ENCODE data around the gene NSF.
"Not testable (repeated sequence)": the region's sequence is repeated elsewhere in the genome, so short reads cannot be mapped to it uniquely, and the experiment has no call there.

Gene NSF

GRCh38 chr17:46590157-46591146, at the start of gene NSF:
NSF (plus strand) TSS chr17:46590669; CDS start chr17:46590776, 107 bp downstream.
- not testable (repeated sequence) for DNase-seq

GRCh38 chr17:46548607-46549006, 41.9 kb upstream of the NSF start:
- not testable (repeated sequence) for DNase-seq

DNA sequence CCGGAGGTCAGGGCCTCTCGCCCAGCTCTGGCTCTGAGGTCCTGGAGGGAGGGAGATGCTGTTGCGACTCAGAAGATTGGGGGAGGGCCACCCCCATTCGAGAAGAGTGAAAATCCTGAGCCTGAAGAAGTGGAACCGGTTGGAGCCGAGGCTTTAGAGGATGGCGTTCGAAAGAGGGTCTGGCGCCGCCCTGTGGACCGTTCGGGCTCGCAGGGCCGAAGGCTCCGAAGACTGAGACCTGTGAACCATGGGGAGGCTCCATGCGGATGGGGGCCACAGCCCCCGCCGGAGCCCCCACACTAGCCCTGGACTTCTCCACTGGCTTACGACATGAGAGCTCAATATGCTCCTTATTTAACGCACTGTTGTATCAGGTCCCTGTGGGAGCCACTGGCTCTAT, 31.3 kb upstream of the NSF start:
- DNase-seq: not testable (repeated sequence)

GRCh38 chr17:46560048-46560447, 30.4 kb upstream of the NSF start:
- not testable (repeated sequence) for DNase-seq

DNA sequence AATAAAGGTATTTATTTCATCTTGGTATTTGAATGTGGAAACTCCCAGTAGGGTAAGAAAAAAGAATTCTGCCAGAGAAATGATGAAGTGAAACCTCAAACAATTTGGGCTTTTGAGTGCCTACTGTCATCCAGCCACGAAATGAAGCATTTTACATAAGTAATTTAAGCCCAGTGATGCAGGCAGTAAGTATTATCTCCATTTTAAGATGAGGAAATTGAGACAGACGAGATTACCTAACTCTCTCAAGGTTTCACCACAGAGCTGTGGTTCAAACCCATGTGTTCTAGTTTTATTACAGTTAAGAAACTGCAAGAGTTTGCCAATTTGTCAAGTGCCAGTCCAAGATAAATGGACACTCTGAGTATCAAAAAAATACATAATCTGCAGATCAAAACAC, 24.2 kb upstream of the NSF start:
- DNase-seq: not testable (repeated sequence)

DNA sequence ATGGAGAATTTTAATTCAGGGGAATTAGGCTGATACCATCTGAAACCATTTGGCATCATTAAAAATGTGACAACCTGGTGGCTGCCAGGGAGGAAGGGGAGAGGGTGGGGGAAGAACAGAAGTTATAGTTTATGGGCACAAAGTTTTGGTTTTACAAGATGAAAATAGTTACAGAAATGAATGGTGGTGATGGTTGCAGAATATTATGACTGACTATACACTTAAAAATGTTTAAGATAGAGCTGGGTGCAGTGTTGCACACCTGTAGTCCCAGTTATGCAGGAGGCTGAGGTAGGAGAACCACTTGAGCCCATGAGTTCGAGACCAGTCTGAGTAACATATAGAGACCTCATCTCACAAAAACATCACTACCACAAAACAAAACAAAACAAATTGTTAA, 23.5 kb upstream of the NSF start:
- DNase-seq: not testable (repeated sequence)

- DNase-seq: not testable (repeated sequence)
Observed at GRCh38 chr17:46571796-46572195, 18.7 kb upstream of the NSF start.

GRCh38 chr17:46579083-46580075, 11.1 kb upstream of the NSF start, which contains the start of gene ARL17A:
ARL17A (minus strand) TSS chr17:46579691; CDS start chr17:46576322, 3,369 bp downstream.
- not testable (repeated sequence) for DNase-seq

DNA sequence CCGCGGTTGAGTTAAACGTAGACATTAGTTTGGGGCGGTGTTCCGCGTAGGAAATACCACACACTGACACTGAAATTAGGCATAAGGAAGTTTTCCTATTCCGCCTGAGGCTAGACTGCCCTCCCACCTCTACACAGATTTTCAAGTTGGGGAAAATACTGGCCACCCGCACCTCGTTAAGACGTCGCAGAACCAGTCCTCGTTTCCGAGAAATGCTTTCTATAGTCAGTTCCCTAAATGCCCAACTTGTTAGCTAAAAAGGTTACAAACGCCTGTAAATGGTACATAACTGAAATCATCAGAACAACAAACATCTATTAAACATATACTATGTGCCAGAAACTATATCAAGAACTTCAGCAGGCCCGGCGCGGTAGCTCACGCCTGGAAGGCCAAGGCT, 10.4 kb upstream of the NSF start:
- DNase-seq: not testable (repeated sequence)

GRCh38 chr17:46585444-46585843, 5.0 kb upstream of the NSF start:
- not testable (repeated sequence) for DNase-seq

- DNase-seq: not testable (repeated sequence)
Observed at GRCh38 chr17:46591332-46591731, 863 bp downstream of the NSF start.

- DNase-seq: not testable (repeated sequence)
Observed at GRCh38 chr17:46598344-46598931, 8.0 kb downstream of the NSF start.

DNA sequence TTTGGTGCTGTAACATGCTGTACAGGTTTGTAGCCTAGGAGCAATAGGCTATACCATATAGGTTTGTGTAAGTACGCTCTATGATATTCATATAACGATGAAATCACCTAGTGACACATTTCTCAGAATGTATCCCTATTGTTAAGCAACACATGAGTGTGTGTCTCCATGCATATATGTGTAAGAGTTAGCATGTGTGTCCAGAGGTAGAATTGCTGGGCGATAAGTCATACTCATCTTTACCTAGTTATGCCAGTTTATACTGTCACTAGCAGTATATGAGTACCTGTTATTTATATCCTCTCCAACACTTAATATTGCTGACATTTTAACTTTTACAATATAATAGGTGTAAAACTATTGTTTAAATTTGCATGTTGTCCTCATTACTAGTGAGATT, 10.3 kb downstream of the NSF start:
- DNase-seq: not testable (repeated sequence)

- not testable (repeated sequence) for DNase-seq
Observed at GRCh38 chr17:46603125-46603524, 12.7 kb downstream of the NSF start.

DNA sequence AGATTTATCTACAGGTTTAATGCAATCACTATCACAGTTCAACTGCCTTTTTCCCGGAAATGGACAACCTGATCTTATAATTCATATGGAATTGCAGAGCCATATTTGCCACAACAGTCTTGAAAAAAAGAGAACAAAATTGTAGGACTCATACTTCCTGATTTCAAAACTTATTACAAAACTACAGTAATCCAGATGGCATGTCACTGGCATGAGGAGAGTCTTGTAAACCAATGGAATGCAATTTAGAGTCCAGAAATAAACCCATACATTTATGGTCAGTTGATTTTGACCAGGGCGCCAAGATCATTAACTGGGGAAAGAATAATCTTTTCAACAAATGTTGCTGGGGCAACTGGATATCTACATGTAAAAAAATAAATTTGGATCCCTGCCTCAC, 20.8 kb downstream of the NSF start:
- DNase-seq: not testable (repeated sequence)

DNA sequence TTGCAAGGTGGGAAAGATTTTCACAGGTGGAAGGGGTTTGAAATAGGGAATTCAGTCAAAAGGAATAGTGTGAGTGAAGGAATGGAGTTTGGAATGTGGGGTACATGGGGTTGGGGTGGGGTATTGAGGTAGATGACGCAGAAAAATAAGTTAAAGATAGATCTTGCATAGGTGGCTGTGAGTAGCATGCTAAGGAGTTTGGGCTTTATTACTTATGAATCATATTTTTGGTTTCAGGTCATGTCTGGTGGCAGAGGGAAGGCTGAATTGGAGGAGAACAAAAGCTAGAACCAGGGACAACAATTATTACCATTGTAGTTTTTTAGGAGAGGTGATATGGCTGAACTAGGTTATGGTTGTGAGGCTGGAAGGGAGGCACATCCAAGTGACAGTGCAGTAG, 23.4 kb downstream of the NSF start:
- DNase-seq: not testable (repeated sequence)

- DNase-seq: not testable (repeated sequence)
Observed at GRCh38 chr17:46617121-46617520, 26.7 kb downstream of the NSF start.

- DNase-seq: not testable (repeated sequence)
Observed at GRCh38 chr17:46618975-46619374, 28.5 kb downstream of the NSF start.

DNA sequence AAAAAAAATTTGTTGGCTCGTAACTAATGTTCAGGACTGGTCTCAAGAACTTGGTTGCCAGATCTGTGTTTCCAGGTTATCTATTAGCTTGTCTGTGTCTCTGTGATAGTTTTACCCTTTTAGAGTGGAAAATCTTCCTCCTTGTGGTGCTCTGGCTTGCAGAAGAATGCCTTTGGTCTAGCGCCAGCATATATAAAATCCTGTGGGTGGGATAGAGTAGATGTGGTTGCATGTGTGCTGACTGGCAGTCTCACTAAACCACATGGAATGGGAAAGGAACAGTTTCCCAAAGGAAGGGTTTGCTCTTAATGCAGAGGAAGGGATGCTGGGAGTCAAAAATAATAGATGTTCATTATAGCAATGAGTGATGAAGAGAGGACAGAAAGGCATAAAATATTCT, 33.3 kb downstream of the NSF start:
- DNase-seq: not testable (repeated sequence)

DNA sequence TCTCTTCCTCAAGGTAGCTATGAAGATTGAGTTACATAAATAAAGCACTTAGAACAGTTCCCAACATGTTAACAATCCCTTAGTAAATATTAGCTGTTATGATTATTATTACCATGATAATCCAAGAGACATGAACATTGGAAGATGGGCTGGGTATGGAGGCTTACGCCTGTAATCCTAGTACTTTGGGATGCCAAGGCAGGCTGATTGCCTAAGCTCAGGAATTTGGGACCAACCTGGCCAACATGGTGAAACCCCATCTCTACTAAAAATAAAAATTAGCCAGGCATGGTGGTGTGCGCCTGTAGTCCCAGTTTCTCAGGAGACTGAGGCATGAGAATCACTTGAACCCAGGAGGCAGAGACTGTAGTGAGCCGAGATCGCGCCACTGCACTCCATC, 34.3 kb downstream of the NSF start:
- not testable (repeated sequence) for DNase-seq

- not testable (repeated sequence) for DNase-seq
Observed at GRCh38 chr17:46627452-46627851, 37.0 kb downstream of the NSF start.

GRCh38 chr17:46628753-46629436, 38.4 kb downstream of the NSF start:
- not testable (repeated sequence) for DNase-seq
